HCT116 (cell line): ENCODE results near the gene EYA2. TPM values are rescaled to one million over a fixed set of nuclear protein-coding genes. Genes with fewer than 3 reads are reported as not detected.

Source experiments
- ATAC-seq: fragments of 200-7000 bp; cut with Tn5 transposase; 2 replicates; pipeline ENCODE4 v1.9.1; 2020; ENCODE audit warnings: mild to moderate bottlenecking, moderate library complexity
- BruUV-seq: library from RNA; stranded (reverse); fragments of 400-500 nt; replicated peaks from 2 replicates; lab custom pipeline; 2021; lab: Mats Ljungman, UMichigan
- CTCF ChIA-PET: fragments of 300-600 bp; sonication (Branson Sonifier 250); formaldehyde crosslinking; loops from one replicate; lab custom pipeline; 2021; ENCODE audit warnings: antibody characterized with exemption; lab: Charles Lee
- POLR2A ChIA-PET: fragments of 300-600, 350-600 bp; sonication (Branson Sonifier 250); formaldehyde crosslinking; loops from one replicate; lab custom pipeline; 2021; ENCODE audit warnings: antibody characterized with exemption; lab: Charles Lee
- RAD21 ChIA-PET, 2 experiments: fragments of 300-600 bp; sonication (Branson Sonifier 250); formaldehyde crosslinking; loops; one replicate each; lab custom pipeline; 2023; ENCODE audit warnings: low total read pairs in 2 of 2; ENCODE audit not compliant: uncharacterized antibody in 2 of 2, unreplicated experiment in 2 of 2, low non-redundant PET in 1 of 2; lab: Charles Lee
- DNase-seq: peaks from one replicate; pipeline ENCODE4 v3.0.0-alpha.2; 2010; ENCODE audit warnings: low read depth, low spot score
- H2AFZ ChIP-seq: fragments of 200-600 bp; shearing (Covaris generic), sonication (generic); 2 replicates; pipeline ENCODE4 v1.6.1; 2017; ENCODE audit warnings: low read depth, mixed run types, mixed read lengths, antibody characterized with exemption, low read length; ENCODE audit not compliant: poor library complexity, severe bottlenecking
- H3K27ac ChIP-seq: 2 replicates; pipeline ENCODE4 v1.5.1; 2012; ENCODE audit warnings: low read depth, low read length
- H3K27me3 ChIP-seq: fragments of 200-600 bp; sonication (generic); 2 replicates; pipeline ENCODE4 v1.6.1; 2016; ENCODE audit warnings: mixed run types, low read length, mixed read lengths; ENCODE audit not compliant: insufficient read depth
- H3K36me3 ChIP-seq, 2 experiments: fragments of 200-500 bp in 1 of 2; fragments of 200-600 bp in 1 of 2; sonication (Bioruptor generic) in 1 of 2; sonication (generic) in 1 of 2; 2 replicates each; pipeline versions ENCODE4 v1.5.1 to v1.6.1; 2014 to 2016; ENCODE audit warnings: low read length in 2 of 2, inconsistent platforms in 1 of 2, mixed read lengths in 1 of 2, mixed run types in 1 of 2; ENCODE audit not compliant: insufficient read depth in 2 of 2, control insufficient read depth in 1 of 2
- H3K4me1 ChIP-seq, 2 experiments: fragments of 200-600 bp in 1 of 2; sonication (generic) in 1 of 2; 2 replicates each; pipeline versions ENCODE4 v1.5.1 to v1.6.1; 2012 to 2017; ENCODE audit warnings: low read length in 2 of 2, inconsistent platforms in 1 of 2, mild to moderate bottlenecking in 1 of 2, mixed read lengths in 1 of 2, mixed run types in 1 of 2, moderate library complexity in 1 of 2; ENCODE audit not compliant: insufficient read depth in 2 of 2, control insufficient read depth in 1 of 2
- H3K4me2 ChIP-seq: fragments of 200-600 bp; sonication (generic); 2 replicates; pipeline ENCODE4 v1.6.1; 2017; ENCODE audit warnings: mixed run types, low read length, mixed read lengths
- H3K4me3 ChIP-seq, 2 experiments: fragments of 200-600 bp in 1 of 2; sonication (generic) in 1 of 2; replicated peaks in 1 of 2; 2 replicates each; pipeline ENCODE4 v1.5.1; 2011 to 2016; ENCODE audit warnings: low read length in 2 of 2, control low read depth in 1 of 2, low read depth in 1 of 2, mild to moderate bottlenecking in 1 of 2, mixed read lengths in 1 of 2, mixed run types in 1 of 2
- H3K79me2 ChIP-seq: fragments of 200-600 bp; sonication (generic); 2 replicates; pipeline ENCODE4 v1.6.1; 2017; ENCODE audit warnings: mild to moderate bottlenecking, mixed run types, low read length, moderate library complexity, mixed read lengths; ENCODE audit not compliant: insufficient read depth
- H3K9ac ChIP-seq: fragments of 200-600 bp; sonication (generic); 2 replicates; pipeline ENCODE4 v1.6.1; 2016; ENCODE audit warnings: low read length, mixed read lengths
- H3K9me2 ChIP-seq: fragments of 200-600 bp; sonication (generic), shearing (Covaris generic); 2 replicates; pipeline ENCODE4 v1.6.1; 2017; ENCODE audit warnings: mixed run types, mild to moderate bottlenecking, moderate library complexity; ENCODE audit not compliant: insufficient read depth
- H3K9me3 ChIP-seq, 2 experiments: fragments of 200-500 bp in 1 of 2; fragments of 200-600 bp in 1 of 2; sonication (Bioruptor generic) in 1 of 2; sonication (generic) in 1 of 2; 2 replicates each; pipeline ENCODE4 v1.6.1; 2014 to 2017; ENCODE audit warnings: low read length in 2 of 2, mixed read lengths in 2 of 2, inconsistent platforms in 1 of 2, low read depth in 1 of 2, mild to moderate bottlenecking in 1 of 2, mixed run types in 1 of 2, moderate library complexity in 1 of 2; ENCODE audit not compliant: control insufficient read depth in 1 of 2, insufficient read depth in 1 of 2
- H4K20me1 ChIP-seq: fragments of 200-600 bp; sonication (generic), shearing (Covaris generic); 2 replicates; pipeline ENCODE4 v1.6.1; 2017; ENCODE audit warnings: mixed run types, mild to moderate bottlenecking, moderate library complexity; ENCODE audit not compliant: insufficient read depth
- CBX3 ChIP-seq: IDR thresholded peaks from 2 replicates; pipeline ENCODE4 v1.6.1; 2012; ENCODE audit warnings: low read depth
- CEBPB ChIP-seq: IDR thresholded peaks from 2 replicates; pipeline ENCODE4 v1.6.1; 2012; ENCODE audit warnings: low read depth
- EGR1 ChIP-seq: IDR thresholded peaks from 2 replicates; pipeline ENCODE4 v1.6.1; 2012; ENCODE audit warnings: low read depth
- ELF1 ChIP-seq: IDR thresholded peaks from 2 replicates; pipeline ENCODE4 v1.6.1; 2012; ENCODE audit warnings: low read depth, borderline replicate concordance
- EZH2 ChIP-seq: fragments of 200-600 bp; sonication (generic); IDR thresholded peaks from 2 replicates; pipeline ENCODE4 v1.6.1; 2017; ENCODE audit warnings: antibody characterized with exemption, mixed run types
- EZH2phosphoT487 ChIP-seq: fragments of 200-600 bp; IDR thresholded peaks from 2 replicates; pipeline ENCODE4 v1.6.1; 2018; ENCODE audit warnings: antibody characterized with exemption, borderline replicate concordance
- POLR2A ChIP-seq: IDR thresholded peaks from 2 replicates; pipeline ENCODE4 v1.7.0; 2011; ENCODE audit warnings: borderline replicate concordance; ENCODE audit not compliant: insufficient read depth, insufficient read length; ENCODE audit errors: extremely low read depth
- RAD21 ChIP-seq: IDR thresholded peaks from 2 replicates; pipeline ENCODE4 v1.6.1; 2012; ENCODE audit warnings: low read depth, mild to moderate bottlenecking
- SIN3A ChIP-seq: IDR thresholded peaks from 2 replicates; pipeline ENCODE4 v1.6.1; 2012; ENCODE audit warnings: low read depth
- SP1 ChIP-seq: IDR thresholded peaks from 2 replicates; pipeline ENCODE4 v1.6.1; 2012; ENCODE audit warnings: low read depth
- SRF ChIP-seq: IDR thresholded peaks from 2 replicates; pipeline ENCODE4 v1.6.1; 2012; ENCODE audit warnings: low read depth
- TCF7L2 ChIP-seq: IDR thresholded peaks from 2 replicates; pipeline ENCODE4 v1.7.0; 2011; ENCODE audit warnings: borderline replicate concordance, inconsistent platforms; ENCODE audit not compliant: insufficient read depth, insufficient read length; ENCODE audit errors: extremely low read depth
- YY1 ChIP-seq: IDR thresholded peaks from 2 replicates; pipeline ENCODE4 v1.6.1; 2011; ENCODE audit warnings: low read length, low read depth, moderate library complexity, mild to moderate bottlenecking; ENCODE audit not compliant: insufficient replicate concordance; ENCODE audit errors: extremely low read depth
- ZFX ChIP-seq: fragments of 450-650 bp; IDR thresholded peaks from 2 replicates; pipeline ENCODE4 v1.6.1; 2017
- ZNF274 ChIP-seq: fragments of 200-500 bp; sonication (Bioruptor generic); IDR thresholded peaks from 2 replicates; pipeline ENCODE4 v1.6.1; 2014; ENCODE audit warnings: mild to moderate bottlenecking, low read depth, low read length, inconsistent platforms
- intact Hi-C: fragments of 100-400 bp; cut with micrococcal nuclease; formaldehyde crosslinking; loops from 2 replicates; pipeline ENCODE4 v1.10.0; 2022
- total RNA-seq: library from RNA; stranded (reverse); gene quantifications from one replicate; pipeline ENCODE4 v1.2.1, GENCODE V29; 2021; ENCODE audit not compliant: unreplicated experiment
- TF ChIP-seq, protein P1 (sequence below): IDR thresholded peaks from 2 replicates; pipeline ENCODE4 v1.6.1; 2011; ENCODE audit warnings: mild to moderate bottlenecking, low read length, moderate library complexity; ENCODE audit not compliant: insufficient replicate concordance; ENCODE audit errors: extremely low read depth

The EYA2 gene
- total RNA-seq, 1 experiment from 2014 or later, result not detected

DNA sequence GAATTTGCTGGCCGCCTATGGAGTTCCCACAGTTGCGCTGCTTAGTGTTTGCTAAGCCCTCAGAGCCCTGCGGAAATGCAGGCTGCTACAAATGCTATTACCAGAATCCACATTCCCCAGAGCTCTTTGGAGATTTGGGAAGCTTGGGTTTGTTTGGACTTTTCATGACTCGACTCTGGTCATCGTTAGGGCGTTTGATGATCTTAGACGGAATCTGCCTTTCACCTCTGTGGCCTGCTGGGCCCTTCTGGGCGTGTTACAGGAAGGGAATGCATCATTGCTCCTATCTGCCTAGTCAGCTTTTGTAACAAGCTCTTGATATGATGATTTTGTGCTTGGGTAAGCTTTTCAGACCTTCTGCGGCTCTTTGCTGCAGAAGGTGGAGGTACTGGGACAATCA, 50.8 kb downstream of the EYA2 start (continued):
- TF ChIP-seq RAD21 (no peak), SP1 (no peak)

DNA sequence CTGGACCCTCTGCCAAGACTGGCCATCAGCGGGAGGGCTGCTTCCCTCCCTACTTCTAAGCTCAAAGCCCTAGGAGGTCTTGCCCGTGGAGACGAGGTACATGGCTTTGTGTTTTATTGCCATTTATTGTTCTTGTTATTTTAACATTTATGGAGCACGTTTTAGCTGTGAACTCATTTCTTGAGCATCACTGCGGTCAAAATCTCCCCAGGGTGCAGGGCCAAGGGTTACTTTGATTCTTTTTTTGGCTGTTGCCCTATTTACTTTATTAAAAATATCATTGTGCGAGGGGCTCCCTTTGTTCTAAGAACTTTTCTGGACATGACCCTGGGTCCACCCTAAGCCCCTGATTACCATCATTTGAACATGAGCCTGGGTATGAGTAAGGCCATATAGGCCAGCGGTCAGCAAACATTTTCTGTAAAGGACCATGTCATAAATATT, 51.6 kb downstream of the EYA2 start:
- POLR2A ChIA-PET, result no interaction called here
- Histone ChIP-seq H3K9me3 (no peaks in the 10 kb centered on the region), H2AFZ (no peak overlapping the region), H3K9me2 (no peaks in the 10 kb centered on the region), H3K4me1 (no peaks in the 10 kb centered on the region), H3K27ac (no peak overlapping the region), H3K9ac (no peak overlapping the region), H3K4me2 (no peak overlapping the region), H3K79me2 (no peaks in the 10 kb centered on the region), H3K4me3 (no peak overlapping the region), H4K20me1 (no peaks in the 10 kb centered on the region), H3K36me3 (no peaks in the 10 kb centered on the region), H3K27me3 (peaks cover 7% of the 10 kb centered on the region; the same call in 1 of the 2 replicates)
- CTCF ChIA-PET, result no interaction called here
- no TSS peak for BruUV-seq
- ATAC-seq (no peak), DNase-seq (no peak)
- intact Hi-C loops, result no loop called here
- no peak for TF ChIP-seq ZFX
- TF ChIP-seq TCF7L2, result no peak
- no peak for TF ChIP-seq EZH2phosphoT487
- no peak for TF ChIP-seq YY1
- TF ChIP-seq POLR2A, result no peak
- no peak for TF ChIP-seq ZNF274
- TF ChIP-seq CBX3, result no peak
- no peak for TF ChIP-seq SIN3A
- no peak for TF ChIP-seq EZH2
- no peak for TF ChIP-seq ELF1
- TF ChIP-seq EGR1, result no peak
- TF ChIP-seq CEBPB, result no peak
- TF ChIP-seq, protein P1, sequence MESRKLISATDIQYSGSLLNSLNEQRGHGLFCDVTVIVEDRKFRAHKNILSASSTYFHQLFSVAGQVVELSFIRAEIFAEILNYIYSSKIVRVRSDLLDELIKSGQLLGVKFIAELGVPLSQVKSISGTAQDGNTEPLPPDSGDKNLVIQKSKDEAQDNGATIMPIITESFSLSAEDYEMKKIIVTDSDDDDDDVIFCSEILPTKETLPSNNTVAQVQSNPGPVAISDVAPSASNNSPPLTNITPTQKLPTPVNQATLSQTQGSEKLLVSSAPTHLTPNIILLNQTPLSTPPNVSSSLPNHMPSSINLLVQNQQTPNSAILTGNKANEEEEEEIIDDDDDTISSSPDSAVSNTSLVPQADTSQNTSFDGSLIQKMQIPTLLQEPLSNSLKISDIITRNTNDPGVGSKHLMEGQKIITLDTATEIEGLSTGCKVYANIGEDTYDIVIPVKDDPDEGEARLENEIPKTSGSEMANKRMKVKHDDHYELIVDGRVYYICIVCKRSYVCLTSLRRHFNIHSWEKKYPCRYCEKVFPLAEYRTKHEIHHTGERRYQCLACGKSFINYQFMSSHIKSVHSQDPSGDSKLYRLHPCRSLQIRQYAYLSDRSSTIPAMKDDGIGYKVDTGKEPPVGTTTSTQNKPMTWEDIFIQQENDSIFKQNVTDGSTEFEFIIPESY, result no peak
- TF ChIP-seq SRF, result no peak
- RAD21 ChIA-PET, result no interaction called here
